Measurements from ENCODE around the gene CETN3. TPM values are rescaled to one million over a fixed set of nuclear protein-coding genes. Genes with fewer than 3 reads are reported as not detected.
A peak's percentile ranks its signal among the peaks of the same experiment; 100 is the strongest.

The CETN3 gene
- total RNA-seq: 10 to 100 TPM; 15.0 to 16.5 TPM
- long read RNA-seq, partial matches to known transcripts: 1 of 5 reads
- long read RNA-seq, other reads (novel, unspliced or antisense): 0 of 5 reads

DNA sequence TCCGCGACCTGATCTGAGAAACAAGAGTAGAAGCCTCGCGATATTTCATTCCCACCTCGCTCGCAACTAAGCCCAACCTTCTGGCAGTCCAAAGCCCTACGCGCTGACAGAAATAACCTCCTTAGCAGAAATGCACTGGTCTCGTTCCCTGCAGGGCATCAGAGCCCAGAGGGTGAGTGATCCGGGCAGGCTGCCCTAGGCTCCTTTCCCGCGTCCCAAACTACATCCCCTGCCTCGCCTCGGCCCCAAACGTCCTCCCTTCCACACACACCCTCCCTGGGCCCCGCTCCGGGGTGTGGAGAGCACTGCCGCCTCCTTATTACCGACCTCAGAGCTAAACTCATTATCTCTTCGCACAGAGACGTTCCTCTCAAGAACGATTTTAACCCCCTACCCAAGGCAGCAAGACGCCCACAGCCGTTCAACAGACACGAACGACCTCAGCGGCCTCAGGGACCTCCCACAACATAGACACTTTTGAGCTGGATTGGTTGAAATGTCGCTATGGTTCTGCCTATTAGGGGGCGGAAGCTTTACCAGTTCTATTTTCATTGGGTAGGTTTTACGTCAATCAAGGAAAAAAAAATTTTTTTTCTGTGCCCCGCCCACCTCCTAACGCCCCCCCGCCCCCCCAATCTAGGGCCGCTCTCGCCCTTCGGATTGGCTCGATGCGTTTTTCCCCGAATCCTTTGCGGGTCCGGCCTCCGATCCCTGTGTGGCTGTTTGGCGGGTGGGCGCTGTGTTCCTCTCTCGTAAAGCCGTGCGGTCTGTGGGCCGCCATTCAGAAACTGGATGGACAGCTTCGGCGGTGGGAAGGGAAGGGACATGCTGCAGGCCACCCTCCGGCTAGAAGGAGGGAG, at the start of gene CETN3:
TSS of gene CETN3 (minus strand) at position 439 of the 860 bp plus-strand sequence. CDS start at position 344, 95 bp downstream.
- intact Hi-C loops (cut with DNase I, micrococcal nuclease): loop anchor here in 1 of 2 donors (10.0 kb wide), 1 partner anchor 125 kb away; no protein-coding TSS in a partner anchor
- ATAC-seq: peak; percentile 92
- peak; percentile 93 to 96 for DNase-seq

- no peak for ATAC-seq
- DNase-seq: no peak
- intact Hi-C loops (cut with DNase I, micrococcal nuclease): no loop called here
These were observed 37.4 kb upstream of the CETN3 start for GRCh38 chr5:90446961-90447360.

GRCh38 chr5:90440644-90441043, 31.1 kb upstream of the CETN3 start:
- DNase-seq (no peak), ATAC-seq (no peak)
- intact Hi-C loops (cut with DNase I, micrococcal nuclease): no loop called here

DNA sequence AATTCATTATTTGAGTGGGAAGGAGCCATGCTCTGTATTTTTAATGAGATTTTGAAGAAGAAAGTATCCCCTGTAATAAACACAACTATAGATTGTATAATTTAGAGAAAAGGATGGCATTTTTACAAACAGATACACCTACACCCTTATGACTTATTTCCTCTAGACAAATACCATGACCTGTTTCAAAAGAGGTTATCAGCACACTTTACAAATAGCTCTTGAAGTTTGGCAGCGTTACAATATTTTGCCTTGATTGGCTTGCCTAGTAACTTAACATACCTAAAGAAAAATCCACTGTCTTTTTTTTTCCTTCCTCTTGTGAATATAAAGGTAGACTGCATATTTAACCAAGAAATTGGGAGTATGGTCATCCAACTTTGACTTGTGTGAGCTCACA, 28.5 kb upstream of the CETN3 start:
- DNase-seq (no peak), ATAC-seq (no peak)
- intact Hi-C loops (cut with DNase I, micrococcal nuclease): no loop called here

DNA sequence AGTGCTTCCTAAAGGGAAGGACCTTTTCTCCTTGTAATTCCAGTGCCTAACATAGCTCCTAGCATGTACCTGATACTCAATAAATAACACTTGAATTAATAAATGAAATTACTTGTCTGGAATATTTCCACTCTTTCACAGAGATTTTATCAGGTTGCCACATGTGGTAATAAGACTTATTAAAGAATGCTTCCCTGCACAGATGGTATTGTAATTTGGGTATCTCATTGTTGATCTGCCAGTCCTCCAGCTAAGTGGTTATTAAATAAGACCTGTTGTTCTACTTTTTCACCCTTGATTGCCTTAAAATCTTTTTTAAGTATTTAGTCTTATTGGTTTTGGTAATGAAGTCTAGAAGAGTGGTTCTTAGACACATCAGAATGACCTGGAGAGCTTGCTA, 28.1 kb upstream of the CETN3 start:
- ATAC-seq (no peak), DNase-seq (no peak)
- intact Hi-C loops (cut with DNase I, micrococcal nuclease): no loop called here

DNA sequence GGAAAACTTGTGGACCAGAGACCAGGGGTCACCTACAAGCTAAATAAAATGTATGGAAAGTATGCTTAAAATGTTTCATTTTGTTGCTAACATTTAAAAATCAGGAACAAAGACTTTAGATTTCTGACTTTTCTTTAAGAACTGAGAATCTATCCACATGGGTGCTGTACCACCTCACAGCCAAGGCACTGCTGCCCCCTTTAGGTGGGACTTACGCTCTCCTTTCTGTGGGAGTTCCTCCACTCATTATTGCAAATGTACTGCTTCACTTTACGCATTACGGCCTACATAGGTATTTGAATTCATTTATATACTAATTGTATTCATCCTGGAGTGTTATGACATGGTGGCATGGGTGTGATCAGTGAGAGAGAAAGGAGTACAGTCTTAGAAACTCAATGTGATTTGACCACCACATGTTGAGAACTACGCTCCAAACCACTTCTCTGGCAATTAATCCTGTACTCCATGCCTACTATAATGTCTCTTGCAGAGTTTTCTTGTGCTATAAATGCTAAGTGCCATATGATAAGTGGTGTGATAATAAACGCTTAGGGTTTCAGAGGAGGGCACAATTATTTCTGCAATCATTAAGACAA, 24.7 kb upstream of the CETN3 start:
- DNase-seq (peak in 1 of 2 donors; percentile 60), ATAC-seq (peak; percentile 71)
- intact Hi-C loops (cut with DNase I, micrococcal nuclease): no loop called here

- intact Hi-C loops (cut with DNase I, micrococcal nuclease): no loop called here
- no peak for ATAC-seq
- no peak for DNase-seq
These were observed 14.7 kb upstream of the CETN3 start for GRCh38 chr5:90424245-90424644.

DNA sequence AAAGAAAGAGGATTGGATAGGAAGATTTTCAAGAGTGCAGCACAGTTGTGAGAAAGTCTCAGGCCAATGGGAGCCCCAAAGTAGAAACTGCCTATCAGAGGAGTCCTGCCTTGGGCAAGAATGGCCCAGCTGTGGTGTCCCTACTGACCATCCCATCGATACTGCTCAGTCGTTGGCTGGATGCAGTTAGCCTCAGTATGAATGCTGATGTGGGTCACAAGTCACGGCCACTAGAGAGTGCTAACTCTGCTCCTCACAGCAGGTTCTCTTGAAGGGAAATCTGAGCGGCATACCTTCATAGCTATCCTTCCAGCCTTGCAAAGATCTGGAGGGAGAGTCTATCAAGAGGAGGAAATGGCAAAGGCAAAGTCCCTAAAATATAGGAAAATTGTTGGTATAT, 11.6 kb upstream of the CETN3 start:
- intact Hi-C loops (cut with DNase I, micrococcal nuclease): no loop called here
- peak; percentile 74 for ATAC-seq
- DNase-seq: no peak

DNA sequence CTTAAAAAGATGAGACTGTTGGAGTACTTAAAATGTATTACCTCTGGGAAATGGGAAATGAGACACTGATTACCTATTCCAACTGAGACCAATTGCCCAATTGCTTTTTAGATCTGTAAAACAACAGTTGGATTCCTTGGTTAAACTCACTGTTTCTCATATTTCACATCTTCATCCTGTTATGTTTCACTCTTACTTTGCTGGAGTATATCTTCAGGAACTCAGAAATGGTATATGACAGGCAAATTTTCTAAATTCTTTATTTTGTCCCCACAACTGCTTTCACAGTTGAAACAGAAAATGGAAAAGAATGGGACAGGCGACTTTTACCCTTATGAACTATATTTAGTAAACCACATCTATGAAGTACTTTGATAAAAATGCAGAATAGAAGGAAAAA, 8.7 kb upstream of the CETN3 start:
- ATAC-seq: no peak
- intact Hi-C loops (cut with DNase I, micrococcal nuclease): loop anchor here in 1 of 2 donors (10.0 kb wide), 1 partner anchor 117 kb away; no protein-coding TSS in a partner anchor
- DNase-seq: no peak

- peak; percentile 0 for ATAC-seq
- intact Hi-C loops (cut with DNase I, micrococcal nuclease): loop anchor here in 1 of 2 donors (10.0 kb wide), 1 partner anchor 125 kb away; no protein-coding TSS in a partner anchor
- no peak for DNase-seq
These were observed 714 bp upstream of the CETN3 start for GRCh38 chr5:90410178-90410762.

DNA sequence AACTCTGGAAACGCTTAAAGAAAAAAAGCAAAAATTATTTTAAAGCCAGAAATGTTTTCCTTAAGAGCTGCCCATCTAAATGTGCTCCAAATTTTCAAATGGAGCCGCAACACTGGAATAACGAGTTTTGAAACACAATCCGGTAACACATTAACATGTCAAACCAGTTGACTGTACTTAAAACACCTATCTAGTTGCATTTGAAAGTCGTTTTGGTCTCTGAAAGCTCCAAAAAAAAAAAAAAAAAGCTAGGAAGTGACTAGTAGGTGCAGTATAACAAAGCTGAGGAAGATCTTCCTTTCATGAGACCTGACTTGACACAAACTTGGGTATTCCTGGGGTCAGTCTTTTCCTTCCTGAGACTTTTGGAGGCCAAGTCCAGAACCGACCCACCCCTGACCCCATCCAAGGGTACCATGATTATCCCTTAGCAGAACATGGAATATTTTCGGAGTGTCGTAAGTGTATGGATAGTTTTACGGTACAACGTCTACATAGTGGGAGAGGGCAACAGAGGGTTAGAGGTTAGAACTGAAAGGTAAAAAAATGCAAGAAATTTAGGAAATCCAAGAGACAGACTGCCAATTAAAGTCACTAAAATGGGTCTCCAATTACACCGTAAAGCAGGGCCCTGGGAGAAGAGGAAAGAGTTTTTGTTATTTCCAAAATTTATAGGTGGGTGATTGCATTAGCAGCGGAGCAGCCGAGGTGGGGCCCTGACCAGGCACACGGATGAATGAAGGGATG, 812 bp downstream of the CETN3 start:
- ATAC-seq (no peak), DNase-seq (no peak)
- intact Hi-C loops (cut with DNase I, micrococcal nuclease): no loop called here

GRCh38 chr5:90406466-90406865, 3.1 kb downstream of the CETN3 start:
- DNase-seq: no peak

GRCh38 chr5:90402521-90403255, 6.9 kb downstream of the CETN3 start:
- intact Hi-C loops (cut with DNase I, micrococcal nuclease): no loop called here
- no peak for DNase-seq

More at GRCh38 chr5:90406466-90406865, 3.1 kb downstream of the CETN3 start:
- no peak for ATAC-seq
- intact Hi-C loops (cut with DNase I, micrococcal nuclease): no loop called here

GRCh38 chr5:90399251-90399650, 10.3 kb downstream of the CETN3 start:
- intact Hi-C loops (cut with DNase I, micrococcal nuclease): no loop called here
- ATAC-seq: no peak
- DNase-seq: no peak

More at GRCh38 chr5:90402521-90403255, 6.9 kb downstream of the CETN3 start:
- peak; percentile 99 for ATAC-seq

- intact Hi-C loops (cut with DNase I, micrococcal nuclease): no loop called here
- DNase-seq: no peak
- no peak for ATAC-seq
These were observed 10.8 kb downstream of the CETN3 start for GRCh38 chr5:90398726-90399125.

DNA sequence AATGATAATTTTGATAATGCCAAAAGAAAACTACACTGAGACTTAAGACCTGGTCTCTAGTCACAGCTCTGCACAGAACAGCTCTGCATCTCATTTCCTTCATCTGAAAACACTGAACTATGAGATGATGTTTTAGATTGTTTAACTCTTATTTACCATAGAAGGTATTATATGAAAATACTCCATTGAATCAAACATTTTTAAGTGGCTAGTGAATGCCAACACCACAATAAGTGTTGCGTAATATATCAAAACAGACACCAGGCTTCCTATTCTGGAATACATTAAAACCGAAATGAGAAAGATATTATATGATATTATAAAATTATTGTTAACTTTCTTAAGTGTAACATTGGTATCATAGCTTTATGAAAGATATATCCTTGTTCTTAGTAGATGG, 14.6 kb downstream of the CETN3 start:
- ATAC-seq (no peak), DNase-seq (no peak)
- intact Hi-C loops (cut with DNase I, micrococcal nuclease): no loop called here

DNA sequence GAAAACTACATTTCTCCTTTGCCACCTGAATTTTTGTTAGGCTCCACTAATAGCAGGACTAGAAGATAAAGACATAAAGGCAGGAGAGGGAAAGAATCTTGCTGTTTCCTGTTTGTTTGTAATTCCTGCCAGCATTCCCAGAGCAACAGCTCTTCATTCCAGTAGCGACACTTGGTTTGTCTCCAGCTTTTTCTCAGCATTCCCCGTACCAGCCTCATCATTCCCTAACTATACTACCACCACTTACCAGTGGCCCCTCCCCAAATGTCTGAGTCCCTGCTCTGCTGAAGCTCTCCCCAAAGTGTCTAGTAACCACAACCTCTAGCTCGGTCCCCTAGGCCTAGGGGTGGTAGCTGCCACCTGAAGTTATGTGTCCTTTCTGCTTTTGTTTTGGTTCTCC, 18.6 kb downstream of the CETN3 start:
- DNase-seq: no peak
- ATAC-seq: no peak
- intact Hi-C loops (cut with DNase I, micrococcal nuclease): no loop called here

- intact Hi-C loops (cut with DNase I, micrococcal nuclease): no loop called here
- ATAC-seq: no peak
These were observed 19.2 kb downstream of the CETN3 start for GRCh38 chr5:90390326-90390725.

More at GRCh38 chr5:90390326-90390725, 19.2 kb downstream of the CETN3 start:
- DNase-seq: no peak
